Mesendoderm (in vitro differentiated cells): ENCODE measurements around the gene HEYL.

ENCODE experiments used
- DNase-seq: peaks from one replicate; pipeline ENCODE4 v3.0.0; 2013
- H2AK5ac ChIP-seq: 2 replicates; pipeline ENCODE4 v1.6.1; 2013; ENCODE audit warnings: low read length, inconsistent platforms
- H2BK120ac ChIP-seq: 2 replicates; pipeline ENCODE4 v1.6.1; 2013; ENCODE audit warnings: low read depth, mild to moderate bottlenecking, low read length, moderate library complexity, mixed read lengths
- H2BK15ac ChIP-seq: replicated peaks from 2 replicates; pipeline ENCODE4 v1.6.1; 2013; ENCODE audit warnings: low read depth, mild to moderate bottlenecking, moderate library complexity
- H2BK5ac ChIP-seq: 2 replicates; pipeline ENCODE4 v1.6.1; 2013; ENCODE audit warnings: low read length, inconsistent platforms
- H3K18ac ChIP-seq: 2 replicates; pipeline ENCODE4 v1.6.1; 2013; ENCODE audit warnings: mild to moderate bottlenecking, low read length, mixed read lengths
- H3K23ac ChIP-seq: one replicate; pipeline ENCODE4 v1.6.1; 2013; ENCODE audit warnings: low read length
- H3K27ac ChIP-seq: 2 replicates; pipeline ENCODE4 v1.5.1; 2013; ENCODE audit warnings: low read depth, mild to moderate bottlenecking, inconsistent platforms, low read length, moderate library complexity
- H3K27me3 ChIP-seq: 2 replicates; pipeline ENCODE4 v1.6.1; 2013; ENCODE audit warnings: low read length, control low read depth, mild to moderate bottlenecking, inconsistent platforms; ENCODE audit not compliant: insufficient read depth, poor library complexity
- H3K36me3 ChIP-seq: 2 replicates; pipeline ENCODE4 v1.6.1; 2013; ENCODE audit warnings: low read length, inconsistent platforms; ENCODE audit not compliant: control insufficient read depth, insufficient read depth
- H3K4ac ChIP-seq: one replicate; pipeline ENCODE4 v1.6.1; 2013; ENCODE audit warnings: low read depth, mild to moderate bottlenecking, low read length, moderate library complexity
- H3K4me1 ChIP-seq: 2 replicates; pipeline ENCODE4 v1.6.1; 2013; ENCODE audit warnings: low read depth, low read length, inconsistent platforms; ENCODE audit not compliant: control insufficient read depth
- H3K4me2 ChIP-seq: 2 replicates; pipeline ENCODE4 v1.6.1; 2013; ENCODE audit warnings: low read length
- H3K4me3 ChIP-seq: 2 replicates; pipeline ENCODE4 v1.5.1; 2013; ENCODE audit warnings: mild to moderate bottlenecking, low read length
- H3K56ac ChIP-seq: one replicate; pipeline ENCODE4 v1.6.1; 2013; ENCODE audit warnings: low read length
- H3K79me1 ChIP-seq: 2 replicates; pipeline ENCODE4 v1.6.1; 2013; ENCODE audit warnings: low read length, inconsistent platforms
- H3K79me2 ChIP-seq: 2 replicates; pipeline ENCODE4 v1.6.1; 2013; ENCODE audit warnings: mild to moderate bottlenecking, low read length; ENCODE audit not compliant: control insufficient read depth, insufficient read depth
- H3K9ac ChIP-seq: 2 replicates; pipeline ENCODE4 v1.6.1; 2013; ENCODE audit warnings: low read length, inconsistent platforms
- H4K5ac ChIP-seq: one replicate; pipeline ENCODE4 v1.6.1; 2013; ENCODE audit warnings: low read length
- H4K8ac ChIP-seq: one replicate; pipeline ENCODE4 v1.6.1; 2013; ENCODE audit warnings: low read depth, mild to moderate bottlenecking, control low read depth, low read length, moderate library complexity
- WGBS: extraction: QIAGEN DNeasy Blood & Tissue Kit; methylation state at CpG from one replicate; pipeline ENCODE4 v1.1.7; 2013; ENCODE audit warnings: low lambda C conversion rate, missing lambda C conversion rate; ENCODE audit not compliant: insufficient coverage; ENCODE audit errors: extremely low coverage; 5-methylcytosine and 5-hydroxymethylcytosine counted together

HEYL gene

DNA sequence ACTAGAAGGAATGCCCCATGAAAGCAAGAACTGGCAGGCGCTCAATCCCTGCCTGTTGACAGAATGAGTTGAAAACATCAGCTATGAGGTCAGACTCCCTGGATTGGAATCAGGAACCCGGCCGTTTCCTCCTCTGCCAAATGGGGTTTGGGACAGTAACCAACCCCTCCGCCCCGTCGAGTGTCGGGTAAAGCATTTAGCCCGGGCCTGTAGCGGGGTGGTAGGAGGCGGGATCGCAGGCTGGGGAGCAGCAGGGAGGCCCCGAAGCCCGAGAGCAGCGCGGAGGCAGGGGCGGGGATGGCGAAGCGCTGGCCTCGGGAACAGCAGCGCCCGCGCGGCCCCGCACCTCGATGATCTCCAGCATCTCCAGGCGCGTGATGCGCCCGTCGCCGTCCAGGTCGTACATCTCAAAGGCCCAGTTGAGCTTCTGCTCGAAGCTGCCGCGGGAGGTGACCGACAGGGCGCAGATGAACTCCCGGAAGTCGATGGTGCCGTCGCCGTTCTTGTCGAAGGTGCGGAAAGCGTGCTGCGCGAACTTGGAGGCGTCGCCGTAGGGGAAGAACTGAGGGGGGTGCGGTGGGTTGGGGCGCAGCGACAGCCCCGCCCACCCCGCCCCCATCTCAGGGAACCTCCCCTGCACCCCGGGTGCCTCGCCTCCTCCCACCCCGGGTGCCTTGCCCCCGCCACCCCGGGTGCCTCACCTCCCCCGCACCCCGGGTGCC, 44.3 kb upstream of the HEYL start:
- Histone ChIP-seq H3K23ac (no peak overlapping the region), H3K4me2 (no peak overlapping the region), H3K56ac (no peak overlapping the region), H3K4ac (no peak overlapping the region), H3K79me2 (no peaks in the 10 kb centered on the region), H3K27ac (no peak overlapping the region), H4K8ac (no peak overlapping the region), H2BK5ac (no peak overlapping the region), H2AK5ac (no peak overlapping the region), H2BK15ac (no peak overlapping the region), H3K4me3 (no peak overlapping the region), H3K9ac (no peak overlapping the region), H2BK120ac (no peak overlapping the region), H3K36me3 (no peaks in the 10 kb centered on the region), H4K5ac (no peak overlapping the region), H3K4me1 (no peaks in the 10 kb centered on the region), H3K27me3 (peaks cover 62% of the 10 kb centered on the region), H3K18ac (no peak overlapping the region), H3K79me1 (no peaks in the 10 kb centered on the region)
- WGBS, result no CpG with 5 or more reads among the region's 62 CpGs
- DNase-seq, result no peak

- Histone ChIP-seq H3K4me3 (no peak overlapping the region), H2BK5ac (no peak overlapping the region), H3K9ac (no peak overlapping the region), H2AK5ac (no peak overlapping the region), H3K79me1 (no peaks in the 10 kb centered on the region), H3K36me3 (no peaks in the 10 kb centered on the region), H3K4ac (no peak overlapping the region), H4K5ac (no peak overlapping the region), H3K4me2 (no peak overlapping the region), H4K8ac (no peak overlapping the region), H2BK120ac (no peak overlapping the region), H3K56ac (no peak overlapping the region), H2BK15ac (no peak overlapping the region), H3K27me3 (peaks cover 54% of the 10 kb centered on the region), H3K18ac (no peak overlapping the region), H3K23ac (no peak overlapping the region), H3K27ac (no peak overlapping the region), H3K4me1 (no peaks in the 10 kb centered on the region), H3K79me2 (no peaks in the 10 kb centered on the region)
- no peak for DNase-seq
- no CpG with 5 or more reads among the region's 1 CpG for whole genome bisulfite sequencing
Observed at GRCh38 chr1:39681999-39682398, 42.6 kb upstream of the HEYL start.

DNA sequence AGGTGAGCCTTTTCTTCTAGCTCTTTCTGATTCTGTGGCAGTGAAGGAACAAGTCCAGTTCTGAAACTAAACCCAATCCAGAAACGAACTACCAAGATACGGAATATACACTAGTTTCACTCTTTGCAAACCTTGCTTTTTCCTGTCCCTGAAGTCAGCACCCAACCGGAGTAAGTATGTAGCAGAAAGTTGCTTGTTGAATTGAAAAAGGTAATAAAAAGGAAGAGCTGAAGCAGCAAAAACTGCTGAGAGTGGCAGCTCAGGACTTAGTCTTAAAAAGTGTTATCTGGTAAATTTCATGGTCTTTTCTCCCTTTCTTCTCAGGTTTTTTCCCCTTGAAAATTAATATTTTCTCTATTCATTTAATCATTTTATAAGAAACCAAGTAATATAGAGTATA, 41.9 kb upstream of the HEYL start:
- H2BK120ac ChIP-seq, result no peak overlapping the region
- no peak overlapping the region for H2BK5ac ChIP-seq
- H3K56ac ChIP-seq, result no peak overlapping the region
- no CpG with 5 or more reads among the region's 3 CpGs for WGBS
- peaks cover 50% of the 10 kb centered on the region for H3K27me3 ChIP-seq
- no peaks in the 10 kb centered on the region for H3K79me1 ChIP-seq
- H4K5ac ChIP-seq, result no peak overlapping the region
- H3K9ac ChIP-seq, result no peak overlapping the region
- H3K18ac ChIP-seq, result no peak overlapping the region
- no peak overlapping the region for H3K27ac ChIP-seq
- no peaks in the 10 kb centered on the region for H3K36me3 ChIP-seq
- no peak overlapping the region for H4K8ac ChIP-seq
- no peak overlapping the region for H3K4me3 ChIP-seq
- H3K23ac ChIP-seq, result no peak overlapping the region
- no peak overlapping the region for H3K4ac ChIP-seq
- H3K4me1 ChIP-seq, result no peaks in the 10 kb centered on the region
- H3K4me2 ChIP-seq, result no peak overlapping the region
- no peak overlapping the region for H2AK5ac ChIP-seq
- H2BK15ac ChIP-seq, result no peak overlapping the region
- no peak for DNase-seq
- no peaks in the 10 kb centered on the region for H3K79me2 ChIP-seq

- Histone ChIP-seq H3K18ac (no peak overlapping the region), H3K23ac (no peak overlapping the region), H2BK5ac (no peak overlapping the region), H2AK5ac (no peak overlapping the region), H3K36me3 (no peaks in the 10 kb centered on the region), H3K56ac (no peak overlapping the region), H4K5ac (no peak overlapping the region), H3K79me2 (no peaks in the 10 kb centered on the region), H3K4me2 (no peak overlapping the region), H3K4me1 (no peaks in the 10 kb centered on the region), H4K8ac (no peak overlapping the region), H3K4ac (no peak overlapping the region), H3K27ac (no peak overlapping the region), H2BK15ac (no peak overlapping the region), H3K4me3 (no peak overlapping the region), H3K79me1 (no peaks in the 10 kb centered on the region), H2BK120ac (no peak overlapping the region), H3K9ac (no peak overlapping the region), H3K27me3 (peaks cover 49% of the 10 kb centered on the region)
- no CpG with 5 or more reads among the region's 4 CpGs for WGBS
- no peak for DNase-seq
Observed at GRCh38 chr1:39680751-39681150, 41.3 kb upstream of the HEYL start.

- no CpG with 5 or more reads among the region's 2 CpGs for WGBS
- Histone ChIP-seq H3K79me1 (no peaks in the 10 kb centered on the region), H3K27ac (no peak overlapping the region), H3K36me3 (no peaks in the 10 kb centered on the region), H3K23ac (no peak overlapping the region), H3K4ac (no peak overlapping the region), H2BK15ac (no peak overlapping the region), H3K4me1 (no peaks in the 10 kb centered on the region), H3K79me2 (no peaks in the 10 kb centered on the region), H3K4me2 (no peak overlapping the region), H2BK5ac (no peak overlapping the region), H2AK5ac (no peak overlapping the region), H3K27me3 (peaks cover 46% of the 10 kb centered on the region), H3K4me3 (no peak overlapping the region), H3K18ac (no peak overlapping the region), H3K56ac (no peak overlapping the region), H2BK120ac (no peak overlapping the region), H3K9ac (no peak overlapping the region), H4K8ac (no peak overlapping the region), H4K5ac (no peak overlapping the region)
- DNase-seq, result no peak
Observed at GRCh38 chr1:39679821-39680220, 40.4 kb upstream of the HEYL start.

GRCh38 chr1:39678889-39679288, 39.4 kb upstream of the HEYL start:
- no peak overlapping the region for H3K56ac ChIP-seq

More at GRCh38 chr1:39678889-39679288, 39.4 kb upstream of the HEYL start:
- Histone ChIP-seq H3K4ac (no peak overlapping the region), H4K8ac (no peak overlapping the region), H3K27ac (no peak overlapping the region), H3K27me3 (peaks cover 42% of the 10 kb centered on the region), H2BK15ac (no peak overlapping the region), H4K5ac (no peak overlapping the region), H3K9ac (no peak overlapping the region), H3K79me2 (no peaks in the 10 kb centered on the region), H3K4me1 (no peaks in the 10 kb centered on the region), H2AK5ac (no peak overlapping the region), H3K18ac (no peak overlapping the region), H3K4me3 (no peak overlapping the region), H3K36me3 (no peaks in the 10 kb centered on the region), H3K23ac (no peak overlapping the region), H3K4me2 (no peak overlapping the region), H2BK5ac (no peak overlapping the region), H3K79me1 (no peaks in the 10 kb centered on the region), H2BK120ac (no peak overlapping the region)
- no CpG with 5 or more reads among the region's 2 CpGs for WGBS
- no peak for DNase-seq
